Left renal cortex interstitium (tissue), 4 donors: ENCODE data around the gene PDE3A. TPM values are rescaled to one million over a fixed set of nuclear protein-coding genes. Genes with fewer than 3 reads are reported as not detected.
"Not testable (repeated sequence)": the region's sequence is repeated elsewhere in the genome, so short reads cannot be mapped to it uniquely, and the experiment has no call there.

Source experiments
- DNase-seq, 4 donors: peaks; one replicate each; pipeline ENCODE4 v3.0.0-alpha.2; 2013; ENCODE audit warnings: low read depth in 4 of 4, low spot score in 2 of 4, missing footprints in 1 of 4
- polyA plus RNA-seq, 4 donors: library from polyadenylated mRNA; unstranded; fragments of 120-200 nt; gene quantifications; one replicate each; pipeline ENCODE4 v1.2.1, GENCODE V29; 2013; ENCODE audit not compliant: insufficient read length in 4 of 4

Gene PDE3A
- polyA plus RNA-seq, 4 donors = 21.2 to 29.1 (median 25.2) TPM

DNA sequence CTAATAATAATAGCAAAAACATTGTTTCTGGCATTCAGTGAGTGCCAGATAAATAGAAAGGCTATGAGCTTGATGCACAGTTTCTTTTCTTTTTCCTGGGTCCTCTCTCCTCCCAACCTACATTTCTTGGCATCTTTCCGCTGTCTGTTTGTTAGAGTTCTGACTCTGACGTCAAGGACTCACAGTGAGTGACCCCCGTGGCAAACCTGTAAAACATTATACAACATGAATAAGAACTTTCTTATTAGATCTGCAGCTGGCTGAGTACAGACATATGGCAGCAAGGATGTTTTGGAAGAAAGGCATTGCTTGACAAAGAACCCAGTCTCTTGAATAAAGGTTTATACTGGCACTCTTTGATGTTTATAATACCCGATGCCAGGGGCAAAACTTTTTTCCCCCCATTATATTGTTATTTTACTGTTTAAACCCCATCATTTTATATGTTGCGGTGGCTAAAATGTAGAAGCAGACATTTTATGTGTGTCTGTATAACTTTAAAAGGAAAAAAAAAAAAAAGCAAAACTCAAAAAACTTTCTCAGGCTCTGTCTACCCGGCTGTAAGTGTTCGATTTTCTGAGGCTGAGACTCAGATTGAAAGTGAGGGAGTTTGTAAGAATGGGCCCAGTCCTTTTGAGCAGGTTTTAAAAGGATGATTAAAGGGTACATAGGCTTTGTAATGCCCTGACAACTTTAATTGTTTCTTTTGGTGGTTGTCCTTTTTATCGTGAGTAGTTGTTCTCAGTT is 159.3 kb downstream of the PDE3A start:
- DNase-seq = no peak

DNA sequence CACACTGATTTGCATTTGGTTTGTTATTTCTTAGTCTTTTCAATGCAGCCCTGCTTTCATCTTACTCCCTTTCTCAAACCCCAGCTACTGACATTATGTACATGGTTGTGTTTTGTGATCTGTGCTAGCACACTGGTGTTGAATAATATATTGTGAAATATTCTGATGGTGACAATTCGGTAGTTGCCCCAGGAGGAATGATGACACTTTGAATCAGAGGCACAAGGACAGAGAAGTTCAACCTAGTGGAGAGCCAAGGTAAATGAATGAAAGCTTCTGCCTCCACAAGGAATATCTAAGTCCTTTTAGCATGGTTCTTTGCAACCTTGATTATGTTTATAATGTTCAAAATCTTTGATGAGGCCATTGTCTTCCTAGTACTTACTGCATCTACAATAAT is 159.9 kb downstream of the PDE3A start:
- DNase-seq = no peak

GRCh38 chr12:20546267-20546666 is 177.9 kb downstream of the PDE3A start:
- no peak for DNase-seq

DNA sequence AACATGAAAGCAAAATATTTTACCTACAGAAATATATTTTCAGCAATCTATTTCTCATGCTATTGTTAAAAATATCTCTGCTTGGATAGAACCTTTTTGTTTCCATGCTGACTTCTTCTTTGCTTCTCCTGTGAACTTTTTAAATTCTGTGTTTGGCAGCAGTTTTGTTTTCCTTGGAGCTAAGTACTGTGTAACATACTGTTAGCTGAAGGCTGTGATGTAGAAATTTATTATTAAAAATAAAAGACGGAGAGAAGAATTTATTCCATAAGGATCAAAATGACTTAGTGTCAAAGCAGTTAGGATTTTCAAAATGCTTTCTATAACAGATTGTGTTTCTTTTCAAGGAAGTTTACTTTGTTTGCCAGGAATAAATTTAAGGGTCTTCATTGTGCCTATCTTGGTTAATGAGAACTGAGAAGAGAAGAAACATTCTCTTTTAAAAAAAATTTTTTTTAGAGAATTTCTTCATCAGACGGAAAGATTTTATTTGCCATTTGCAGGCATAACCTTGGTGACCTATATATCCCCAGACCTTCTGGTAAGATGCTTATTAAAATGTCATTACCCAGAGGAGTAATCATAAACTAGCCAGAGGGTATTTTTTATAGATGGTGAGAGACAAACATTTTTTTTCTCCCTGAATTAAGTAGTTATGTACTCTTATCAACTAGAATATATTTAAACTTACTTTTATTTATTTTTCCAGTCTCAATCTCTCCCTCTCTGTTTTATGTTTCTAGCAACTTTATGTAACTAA is 179.7 kb downstream of the PDE3A start:
- peak in 2 of 4 donors; percentile 45 to 67 for DNase-seq

DNA sequence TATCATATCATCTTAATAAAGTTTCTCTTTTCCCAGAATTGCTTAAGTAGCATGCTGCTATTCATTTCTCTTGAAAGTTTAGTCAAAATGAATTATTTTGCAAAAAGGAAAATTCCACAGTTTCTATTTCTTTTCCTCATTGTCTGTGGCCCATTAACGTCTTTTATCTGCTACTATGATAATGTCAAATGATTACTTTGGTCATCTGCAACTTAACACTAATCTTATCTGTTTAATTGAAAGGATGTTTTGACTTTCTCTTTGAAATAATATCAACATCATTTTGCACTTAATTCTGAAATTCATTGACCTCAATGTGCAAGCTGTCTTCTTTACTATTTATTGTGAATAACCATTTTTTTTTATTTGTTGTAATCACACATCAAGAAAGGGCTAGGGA is 180.3 kb downstream of the PDE3A start:
- no peak for DNase-seq

DNA sequence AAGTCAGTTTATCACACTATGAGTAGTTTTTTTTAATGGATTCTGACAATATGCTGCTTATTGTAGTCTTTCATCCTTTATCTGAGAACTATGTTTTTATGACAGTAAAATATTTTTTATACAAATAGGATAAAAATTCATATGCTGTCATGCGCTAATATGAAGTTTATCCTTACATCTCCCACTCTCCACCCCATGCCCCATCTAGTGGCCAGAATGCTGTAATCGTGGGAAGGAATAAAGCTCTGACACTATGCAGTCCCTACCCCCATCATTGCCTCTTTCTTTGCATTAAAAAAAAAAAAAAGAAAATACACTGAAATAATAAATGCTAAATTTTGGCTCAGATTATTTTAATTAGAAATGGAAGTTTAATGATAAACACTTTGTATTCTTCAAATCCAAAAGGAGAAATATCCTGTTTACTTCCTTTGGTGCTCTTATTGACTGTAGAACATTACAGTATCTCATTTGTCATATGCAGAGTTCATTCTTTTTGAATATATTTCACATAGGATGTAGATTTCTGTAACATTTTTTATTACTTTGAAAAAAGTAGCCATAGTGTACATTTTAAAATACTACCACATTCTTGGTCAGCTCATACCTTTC is 180.9 kb downstream of the PDE3A start:
- DNase-seq = no peak

DNA sequence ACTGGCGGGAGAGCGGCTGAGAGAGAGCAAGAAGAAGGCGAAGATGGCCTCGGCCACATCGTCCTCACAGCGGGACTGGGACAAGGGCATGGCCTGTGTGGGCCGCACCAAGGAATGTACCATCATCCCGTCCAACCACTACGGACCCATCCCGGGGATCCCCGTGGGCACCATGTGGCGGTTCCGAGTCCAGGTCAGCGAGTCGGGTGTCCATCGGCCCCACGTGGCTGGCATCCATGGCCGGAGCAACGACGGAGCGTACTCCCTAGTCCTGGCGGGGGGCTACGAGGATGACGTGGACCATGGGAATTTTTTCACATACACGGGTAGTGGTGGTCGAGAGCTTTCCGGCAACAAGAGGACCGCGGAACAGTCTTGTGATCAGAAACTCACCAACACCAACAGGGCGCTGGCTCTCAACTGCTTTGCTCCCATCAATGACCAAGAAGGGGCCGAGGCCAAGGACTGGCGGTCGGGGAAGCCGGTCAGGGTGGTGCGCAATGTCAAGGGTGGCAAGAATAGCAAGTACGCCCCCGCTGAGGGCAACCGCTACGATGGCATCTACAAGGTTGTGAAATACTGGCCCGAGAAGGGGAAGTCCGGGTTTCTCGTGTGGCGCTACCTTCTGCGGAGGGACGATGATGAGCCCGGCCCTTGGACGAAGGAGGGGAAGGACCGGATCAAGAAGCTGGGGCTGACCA is 183.6 kb downstream of the PDE3A start:
- DNase-seq = not testable (repeated sequence)

DNA sequence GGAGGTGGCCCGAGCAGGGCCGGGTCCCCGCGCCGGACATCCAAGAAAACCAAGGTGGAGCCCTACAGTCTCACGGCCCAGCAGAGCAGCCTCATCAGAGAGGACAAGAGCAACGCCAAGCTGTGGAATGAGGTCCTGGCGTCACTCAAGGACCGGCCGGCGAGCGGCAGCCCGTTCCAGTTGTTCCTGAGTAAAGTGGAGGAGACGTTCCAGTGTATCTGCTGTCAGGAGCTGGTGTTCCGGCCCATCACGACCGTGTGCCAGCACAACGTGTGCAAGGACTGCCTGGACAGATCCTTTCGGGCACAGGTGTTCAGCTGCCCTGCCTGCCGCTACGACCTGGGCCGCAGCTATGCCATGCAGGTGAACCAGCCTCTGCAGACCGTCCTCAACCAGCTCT is 184.2 kb downstream of the PDE3A start:
- not testable (repeated sequence) for DNase-seq

GRCh38 chr12:20555015-20555414 is 186.7 kb downstream of the PDE3A start:
- no peak for DNase-seq

- no peak for DNase-seq
Observed at GRCh38 chr12:20555771-20556170, 187.4 kb downstream of the PDE3A start.

GRCh38 chr12:20557096-20557495 is 188.8 kb downstream of the PDE3A start:
- no peak for DNase-seq

- no peak for DNase-seq
Observed at GRCh38 chr12:20560935-20561334, 192.6 kb downstream of the PDE3A start.

- no peak for DNase-seq
Observed at GRCh38 chr12:20561871-20562270, 193.5 kb downstream of the PDE3A start.

GRCh38 chr12:20567413-20567812 is 199.1 kb downstream of the PDE3A start:
- no peak for DNase-seq

DNA sequence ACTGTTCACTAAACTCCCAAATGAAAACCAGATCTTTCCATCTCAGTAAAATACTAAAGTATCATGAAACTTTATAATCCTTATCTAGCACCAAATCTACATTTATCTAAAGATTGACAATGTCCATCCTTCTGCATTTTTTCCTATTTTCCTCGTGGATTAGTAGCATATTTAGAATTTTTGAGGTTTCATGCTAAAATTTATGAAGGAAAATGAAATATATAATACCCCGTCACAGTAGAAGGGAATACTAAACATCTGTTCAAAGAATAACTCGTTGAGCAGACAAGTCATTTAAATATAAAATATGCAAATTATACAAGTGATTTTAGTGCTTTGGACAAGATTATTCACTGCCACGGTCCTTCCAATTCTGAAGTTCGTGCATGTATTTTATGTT is 204.1 kb downstream of the PDE3A start:
- DNase-seq = no peak

GRCh38 chr12:20576528-20576927 is 208.2 kb downstream of the PDE3A start:
- no peak for DNase-seq

- no peak for DNase-seq
Observed at GRCh38 chr12:20577054-20577453, 208.7 kb downstream of the PDE3A start.

GRCh38 chr12:20578142-20578541 is 209.8 kb downstream of the PDE3A start:
- no peak for DNase-seq

- DNase-seq = no peak
Observed at GRCh38 chr12:20585055-20585625, 216.8 kb downstream of the PDE3A start.

DNA sequence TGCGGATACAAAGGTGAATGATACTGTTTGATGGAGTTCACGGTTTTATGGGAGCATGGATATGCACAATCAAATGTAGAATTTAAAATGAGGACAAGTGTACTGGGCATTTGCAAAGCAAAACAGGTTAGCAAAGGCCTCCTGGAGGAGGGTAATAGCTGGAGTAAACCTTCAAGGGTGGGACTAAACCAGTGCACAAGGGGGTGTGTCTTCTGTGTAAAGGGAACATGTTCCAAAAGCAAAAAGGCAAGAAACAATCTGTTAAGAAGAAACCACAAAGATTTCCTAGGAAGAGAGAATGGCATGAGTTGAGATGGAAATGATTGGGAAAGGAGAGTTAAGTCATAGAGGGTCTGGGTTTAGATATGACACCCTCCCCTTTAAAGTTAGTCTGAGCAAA is 217.6 kb downstream of the PDE3A start:
- DNase-seq = no peak

DNA sequence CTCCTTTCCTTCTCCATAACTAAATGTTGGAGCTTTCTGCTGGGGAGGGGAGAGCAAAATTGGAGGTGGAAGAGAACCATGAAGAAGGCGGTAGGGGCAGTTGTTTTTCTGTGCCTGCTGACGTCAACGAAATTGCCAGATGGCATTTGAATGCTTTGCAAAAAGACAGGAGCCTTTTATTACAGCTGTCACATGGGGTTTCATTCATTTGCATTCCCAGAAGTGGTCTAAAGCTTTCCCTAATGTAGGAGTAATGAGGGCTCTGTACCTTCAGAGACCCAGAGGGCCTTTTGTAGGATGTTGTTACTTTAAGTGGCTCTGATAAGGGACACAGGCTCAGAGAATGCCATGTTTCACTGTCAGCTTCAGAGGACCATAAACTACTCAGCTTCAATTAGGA is 219.7 kb downstream of the PDE3A start:
- DNase-seq = no peak
